K562 (cell line): ENCODE results near the gene KIF18B.

Experiments
- CTCF ChIP-seq, 3 experiments: IDR thresholded peaks in 2 of 3; conservative IDR thresholded peaks in 1 of 3; 2 replicates each; pipeline ENCODE4 v1.5.1; 2011 to 2012; ENCODE audit warnings: low read length in 3 of 3, mild to moderate bottlenecking in 3 of 3, control low read depth in 2 of 3, improper control_type of control experiment in 1 of 3, inconsistent platforms in 1 of 3, low read depth in 1 of 3, mixed read lengths in 1 of 3, moderate library complexity in 1 of 3; ENCODE audit not compliant: insufficient read depth in 2 of 3
- KLF10 ChIP-seq: fragments of 250-450 bp; sonication (Bioruptor Pico); IDR thresholded peaks from 2 replicates; pipeline ENCODE4 v1.6.1; 2021; ENCODE audit warnings: matching md5 sums
- NFYB ChIP-seq: IDR thresholded peaks from 2 replicates; pipeline ENCODE4 v1.6.1; 2011; ENCODE audit warnings: mild to moderate bottlenecking, moderate library complexity; ENCODE audit not compliant: insufficient read length; ENCODE audit errors: extremely low read depth
- SMARCC2 ChIP-seq: fragments of 450-650 bp; IDR thresholded peaks from 2 replicates; pipeline ENCODE4 v1.6.1; 2017; ENCODE audit warnings: antibody characterized with exemption, moderate library complexity, mild to moderate bottlenecking, low read depth

GRCh38 chr17:44907729-44908470, 39.7 kb downstream of the KIF18B start:
- TF ChIP-seq KLF10 (CRISPR knock-in tag) (no peak), CTCF (IDR thresholded peaks at IDR 0.05 in 2 of 3, conservative IDR thresholded peaks at IDR 0.05 in 1 of 3; ENCODE audit: insufficient read depth in 2 of 3, low read depth in 1 of 3, low read length in 3 of 3) (no peak), NFYB (no peak), SMARCC2 (no peak)
